Anterior cingulate cortex (tissue), 58 donors: ENCODE measurements around the gene ZMIZ1.
A peak's percentile ranks its signal among the peaks of the same experiment; 100 is the strongest.

ENCODE experiments used
- DNase-seq, 58 donors: peaks; one replicate each; lab custom pipeline; 2025; lab: John Stamatoyannopoulos, UW

ZMIZ1 gene

GRCh38 chr10:79131836-79132631, 63.3 kb downstream of the ZMIZ1 start:
- no peak for DNase-seq

- peak in 1 of 58 donors; percentile 12 for DNase-seq
These were observed 64.1 kb downstream of the ZMIZ1 start for GRCh38 chr10:79132681-79133381.

- no peak for DNase-seq
These were observed 64.7 kb downstream of the ZMIZ1 start for GRCh38 chr10:79133416-79133815.

- no peak for DNase-seq
These were observed 67.0 kb downstream of the ZMIZ1 start for GRCh38 chr10:79135790-79136189.

- DNase-seq, result no peak
These were observed 67.7 kb downstream of the ZMIZ1 start for GRCh38 chr10:79136236-79137005.

GRCh38 chr10:79137300-79137756, 68.6 kb downstream of the ZMIZ1 start:
- no peak for DNase-seq

GRCh38 chr10:79137826-79138225, 69.1 kb downstream of the ZMIZ1 start:
- no peak for DNase-seq

GRCh38 chr10:79138449-79139123, 69.8 kb downstream of the ZMIZ1 start:
- no peak for DNase-seq

- peak in 3 of 58 donors; percentile 14 to 45 (median 28) for DNase-seq
These were observed 70.5 kb downstream of the ZMIZ1 start for GRCh38 chr10:79139124-79139835.

- no peak for DNase-seq
These were observed 71.5 kb downstream of the ZMIZ1 start for GRCh38 chr10:79140085-79140793.

- no peak for DNase-seq
These were observed 72.1 kb downstream of the ZMIZ1 start for GRCh38 chr10:79140855-79141254.

- DNase-seq, result no peak
These were observed 73.3 kb downstream of the ZMIZ1 start for GRCh38 chr10:79142064-79142491.

GRCh38 chr10:79142522-79143309, 74.0 kb downstream of the ZMIZ1 start:
- no peak for DNase-seq

- DNase-seq, result no peak
These were observed 75.1 kb downstream of the ZMIZ1 start for GRCh38 chr10:79143879-79144278.

GRCh38 chr10:79144351-79145173, 75.8 kb downstream of the ZMIZ1 start:
- DNase-seq, result peak in 9 of 58 donors; percentile 19 to 45 (median 31)

- DNase-seq, result no peak
These were observed 76.4 kb downstream of the ZMIZ1 start for GRCh38 chr10:79145174-79145483.
